Thoracic aorta (tissue), 2 donors: Measurements from ENCODE around the gene TSC1. TPM values are rescaled to one million over a fixed set of nuclear protein-coding genes. Genes with fewer than 3 reads are reported as not detected.

ENCODE experiments used
- ATAC-seq: fragments of 150-250 bp; one replicate; pipeline ENCODE4 v1.8.0; 2017; ENCODE audit warnings: low read depth; ENCODE audit not compliant: insufficient number of reproducible peaks, low FRiP score
- DNase-seq: peaks from one replicate; pipeline ENCODE4 v3.0.0-alpha.2; 2020; ENCODE audit warnings: low spot score
- H3K27ac ChIP-seq, 2 donors: fragments of 200-600 bp; sonication (generic); 1 replicate in 1 of 2; 2 replicates in 1 of 2; pipeline ENCODE4 v1.5.1; 2016; ENCODE audit warnings: mild to moderate bottlenecking in 2 of 2, moderate library complexity in 2 of 2
- H3K27me3 ChIP-seq: fragments of 200-600 bp; sonication (generic); replicated peaks from 2 replicates; pipeline ENCODE4 v1.6.0; 2016; ENCODE audit warnings: mild to moderate bottlenecking; ENCODE audit not compliant: insufficient read depth
- H3K36me3 ChIP-seq: fragments of 200-600 bp; sonication (generic); one replicate; pipeline ENCODE4 v1.5.1; 2016
- H3K4me1 ChIP-seq, 2 donors: fragments of 200-600 bp; sonication (generic); 1 replicate in 1 of 2; 2 replicates in 1 of 2; pipeline versions ENCODE4 v1.5.1 to v1.6.0; 2016; ENCODE audit warnings: low read depth in 2 of 2, mild to moderate bottlenecking in 1 of 2; ENCODE audit not compliant: control insufficient read depth in 1 of 2
- H3K4me3 ChIP-seq: fragments of 200-600 bp; sonication (generic); 2 replicates; pipeline ENCODE4 v1.5.1; 2016; ENCODE audit warnings: mild to moderate bottlenecking
- H3K9me3 ChIP-seq: fragments of 200-600 bp; sonication (generic); 2 replicates; pipeline ENCODE4 v1.5.1; 2016
- CTCF ChIP-seq: fragments of 200-600 bp; sonication (generic); IDR thresholded peaks from one replicate; pipeline ENCODE4 v1.5.1; 2019; ENCODE audit warnings: antibody characterized with exemption
- total RNA-seq, 2 donors: library from RNA; depleted of rRNA; stranded (reverse); fragments of >200 nt; gene quantifications; one replicate each; pipeline versions ENCODE4 v1.1.0 to v1.2.3, GENCODE V29; 2016

The TSC1 gene
- total RNA-seq, 2 donors from 2014 or later, result 36.1 to 65.4 TPM

DNA sequence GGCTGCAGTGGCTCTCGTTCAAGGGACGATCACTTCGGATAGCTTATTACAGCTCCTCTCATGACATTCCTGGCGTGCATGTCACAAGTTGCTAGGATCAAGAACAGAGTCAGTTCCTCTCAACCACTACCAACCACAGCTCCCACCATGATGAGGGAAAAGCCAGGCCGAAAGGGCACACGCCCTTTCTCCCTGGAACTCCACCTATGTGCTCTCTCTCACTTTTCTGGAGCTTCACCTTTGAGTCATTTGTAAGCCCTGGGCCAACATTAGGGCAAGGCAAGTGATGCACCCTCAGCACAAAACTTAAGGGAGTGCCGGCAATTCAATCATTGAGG, 64.1 kb downstream of the TSC1 start:
- Histone ChIP-seq H3K36me3 (no peaks in the 10 kb centered on the region), H3K4me3 (no peak overlapping the region), H3K27ac (peak overlapping the region in 1 of 2 donors; percentile 78), H3K27me3 (no peaks in the 10 kb centered on the region), H3K4me1 (peaks cover 0 to 5% of the 10 kb centered on the region in 2 donors), H3K9me3 (no peaks in the 10 kb centered on the region)
- no peak for ATAC-seq
- TF ChIP-seq CTCF, result no peak
- DNase-seq, result no peak

- H3K4me3 ChIP-seq, result peak overlapping the region; percentile 98
- ATAC-seq, result no peak
- peak overlapping the region; percentile 78 to 80 for H3K27ac ChIP-seq
- no peaks in the 10 kb centered on the region for H3K27me3 ChIP-seq
- no peak for DNase-seq
- H3K4me1 ChIP-seq, result peaks cover 0 to 5% of the 10 kb centered on the region in 2 donors
- H3K36me3 ChIP-seq, result no peaks in the 10 kb centered on the region
- H3K9me3 ChIP-seq, result no peaks in the 10 kb centered on the region
- TF ChIP-seq CTCF, result no peak
Observed at GRCh38 chr9:132879457-132880323, 64.7 kb downstream of the TSC1 start.

GRCh38 chr9:132878695-132879456, 65.5 kb downstream of the TSC1 start, which contains the start of gene SPACA9:
TSS of gene SPACA9 (plus strand) at chr9:132878898. CDS start at chr9:132883948, 5,050 bp downstream.
- ATAC-seq (peak; percentile 46), DNase-seq (peak; percentile 17)
- H3K27ac ChIP-seq, result peak within 1 kb of the TSS; percentile 78 to 80
- H3K36me3 ChIP-seq, result no peaks in the 10 kb centered on the region
- no peaks in the 10 kb centered on the region for H3K9me3 ChIP-seq
- TF ChIP-seq CTCF, result no peak
- H3K4me3 ChIP-seq, result peak within 1 kb of the TSS; percentile 98
- H3K4me1 ChIP-seq, result peaks cover 0 to 5% of the 10 kb centered on the region in 2 donors
- H3K27me3 ChIP-seq, result no peaks in the 10 kb centered on the region

DNA sequence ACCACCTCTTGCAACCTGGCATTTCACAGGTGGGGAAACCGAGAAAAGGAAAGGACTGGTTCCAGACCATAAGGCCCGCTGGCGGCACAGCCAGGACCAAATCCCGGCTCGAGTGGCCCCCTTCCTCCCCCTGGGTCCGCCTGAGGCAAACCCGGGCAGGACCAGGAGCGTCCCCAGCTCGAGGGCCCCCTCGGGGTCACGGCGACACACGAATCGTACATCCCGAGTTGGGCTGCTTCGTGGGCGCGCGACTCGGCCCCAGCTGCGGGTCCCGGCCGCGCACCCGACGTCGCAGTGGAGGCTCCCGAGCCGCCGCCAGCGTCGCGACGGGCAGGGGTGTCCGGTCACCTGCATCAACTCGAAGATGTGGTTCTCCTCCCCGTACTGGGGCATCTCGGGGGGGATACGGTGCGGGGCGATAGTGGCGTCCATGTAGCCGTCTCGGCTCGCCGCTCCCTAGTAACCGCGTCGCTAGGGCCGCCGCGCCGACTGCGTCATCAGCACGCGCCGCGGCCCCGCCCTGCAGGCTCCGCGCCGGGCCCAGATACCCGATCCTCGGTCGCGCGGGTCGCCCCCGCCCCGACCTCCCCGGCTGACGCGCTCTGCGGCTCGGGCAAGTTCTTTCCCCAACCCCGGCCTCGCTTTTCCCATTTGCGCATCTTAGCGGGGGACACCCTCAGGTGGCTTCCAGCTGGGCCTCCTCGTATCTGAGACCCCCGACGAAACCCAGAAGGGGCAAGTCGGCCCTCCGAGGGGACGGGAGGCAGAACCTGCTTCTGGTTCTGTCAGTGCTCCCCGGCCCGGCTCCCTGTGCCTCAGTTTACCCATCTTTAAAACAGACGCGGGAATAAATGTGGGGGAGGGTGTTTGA, 66.4 kb downstream of the TSC1 start, which contains the start of gene AK8:
AK8 (minus strand) TSS at position 461 of the 871 bp plus-strand sequence; CDS start at position 432, 29 bp downstream.
- DNase-seq (no peak), ATAC-seq (peak; percentile 79)
- no peak for TF ChIP-seq CTCF
- no peaks in the 10 kb centered on the region for H3K9me3 ChIP-seq
- H3K36me3 ChIP-seq, result no peaks in the 10 kb centered on the region
- peak within 1 kb of the TSS; percentile 78 to 80 for H3K27ac ChIP-seq
- peaks cover 0 to 5% of the 10 kb centered on the region in 2 donors for H3K4me1 ChIP-seq
- H3K4me3 ChIP-seq, result peak within 1 kb of the TSS; percentile 98
- no peaks in the 10 kb centered on the region for H3K27me3 ChIP-seq
